Gastrocnemius medialis (tissue), 4 donors: Measurements from ENCODE around the gene RASGRP3. TPM values are rescaled to one million over a fixed set of nuclear protein-coding genes. Genes with fewer than 3 reads are reported as not detected.
A peak's percentile ranks its signal among the peaks of the same experiment; 100 is the strongest.

Experiments used
- ATAC-seq, 2 donors: fragments of 150-250 bp; one replicate each; pipeline ENCODE4 v1.9.1; 2016
- DNase-seq, 2 donors: peaks; one replicate each; pipeline ENCODE4 v3.0.0-alpha.2; 2019
- H3K27ac ChIP-seq, 4 donors: fragments of 200-600 bp; sonication (generic); 1 replicate in 1 of 4; 2 replicates in 3 of 4; pipeline ENCODE4 v1.5.1; 2016 to 2018; ENCODE audit warnings: mild to moderate bottlenecking in 2 of 4, moderate library complexity in 1 of 4
- H3K27me3 ChIP-seq, 3 donors: fragments of 200-600 bp; sonication (generic) in 2 of 3; 1 replicate in 1 of 3; 2 replicates in 2 of 3; pipeline versions ENCODE4 v1.5.1 to v1.6.0; 2016 to 2019; ENCODE audit warnings: mild to moderate bottlenecking in 1 of 3, moderate library complexity in 1 of 3
- H3K36me3 ChIP-seq, 2 donors: fragments of 200-600 bp; sonication (generic) in 1 of 2; one replicate each; pipeline ENCODE4 v1.5.1; 2017 to 2018
- H3K4me1 ChIP-seq, 2 donors: fragments of 200-600 bp; sonication (generic) in 1 of 2; one replicate each; pipeline ENCODE4 v1.5.1; 2016 to 2017; ENCODE audit warnings: mild to moderate bottlenecking in 2 of 2
- H3K4me3 ChIP-seq, 4 donors: fragments of 200-600 bp; sonication (generic) in 3 of 4; 1 replicate in 1 of 4; 2 replicates in 3 of 4; pipeline ENCODE4 v1.5.1; 2016 to 2019; ENCODE audit warnings: mild to moderate bottlenecking in 2 of 4
- H3K9me3 ChIP-seq, 3 donors: fragments of 200-600 bp; sonication (generic) in 2 of 3; 1 replicate in 1 of 3; 2 replicates in 2 of 3; pipeline ENCODE4 v1.5.1; 2016 to 2019
- CTCF ChIP-seq, 5 experiments: fragments of 450-650 bp in 3 of 5; fragments of 200-600 bp in 2 of 5; sonication (generic) in 2 of 5; IDR thresholded peaks in 4 of 5; conservative IDR thresholded peaks in 1 of 5; 1 replicate in 4 of 5; 2 replicates in 1 of 5; pipeline ENCODE4 v1.5.1; 2016 to 2019; ENCODE audit warnings: antibody characterized with exemption in 5 of 5, mild to moderate bottlenecking in 3 of 5, moderate library complexity in 3 of 5
- POLR2A ChIP-seq, 2 donors: fragments of 450-650 bp; IDR thresholded peaks; one replicate each; pipeline ENCODE4 v1.6.1; 2017; ENCODE audit warnings: antibody characterized with exemption in 2 of 2, mild to moderate bottlenecking in 2 of 2, moderate library complexity in 2 of 2
- in situ Hi-C, 4 donors: fragments of 200-750 bp; cut with MboI; loops; one replicate each; pipeline versions ENCODE4 v1.15.0 to v1.8.0; 2017; ENCODE audit warnings: low sequenced_read_pairs in 4 of 4
- intact Hi-C: fragments of 100-400 bp; cut with DNase I; formaldehyde crosslinking; loops from one replicate; pipeline ENCODE4 v1.15.1; 2023; ENCODE audit warnings: low total_unique reads
- total RNA-seq, 4 donors: library from RNA; depleted of rRNA; stranded (reverse); fragments of >200 nt; gene quantifications; one replicate each; pipeline versions ENCODE4 v1.1.0 to v1.2.3, GENCODE V29; 2016

Gene RASGRP3
- total RNA-seq, 4 donors from 2014 or later, result 10.0 to 22.5 (median 12.1) TPM

GRCh38 chr2:33599943-33600192 is 123.4 kb downstream of the RASGRP3 start:
- Histone ChIP-seq H3K36me3 (peaks cover 0 to 10% of the 10 kb centered on the region in 2 donors), H3K27me3 (no peaks in the 10 kb centered on the region), H3K27ac (peak overlapping the region; percentile 95 to 98 (median 96)), H3K4me3 (peak overlapping the region; percentile 89 to 99 (median 96)), H3K4me1 (peaks cover 15 to 24% of the 10 kb centered on the region in 2 donors), H3K9me3 (no peaks in the 10 kb centered on the region)
- in situ Hi-C loops (loop anchor here (25.0 kb wide), 4 partner anchors 188 to 838 kb away; no protein-coding TSS in a partner anchor), intact Hi-C loops (loop anchor here (1.0 to 10.0 kb wide), 3 partner anchors 123 to 465 kb away; partner anchors contain the start of gene RASGRP3)
- ATAC-seq (no peak), DNase-seq (no peak)
- TF ChIP-seq POLR2A (IDR thresholded peaks at IDR 0.05) (no peak), CTCF (IDR thresholded peaks at IDR 0.05 in 4 of 5, conservative IDR thresholded peaks at IDR 0.05 in 1 of 5) (no peak)

- no peak for DNase-seq
- H3K27me3 ChIP-seq, result no peaks in the 10 kb centered on the region
- H3K27ac ChIP-seq, result no peak overlapping the region
- H3K4me3 ChIP-seq, result no peak overlapping the region
- peaks cover 12% of the 10 kb centered on the region in 2 donors for H3K4me1 ChIP-seq
- intact Hi-C loops, result no loop called here
- TF ChIP-seq CTCF (IDR thresholded peaks at IDR 0.05 in 4 of 5, conservative IDR thresholded peaks at IDR 0.05 in 1 of 5) (no peak), POLR2A (IDR thresholded peaks at IDR 0.05) (no peak)
- in situ Hi-C loops, result no loop called here
- no peaks in the 10 kb centered on the region for H3K9me3 ChIP-seq
- no peaks in the 10 kb centered on the region for H3K36me3 ChIP-seq
- no peak for ATAC-seq
These were observed 125.9 kb downstream of the RASGRP3 start for GRCh38 chr2:33602201-33602830.

- Histone ChIP-seq H3K27me3 (no peaks in the 10 kb centered on the region), H3K27ac (no peak overlapping the region), H3K4me1 (peaks cover 5 to 12% of the 10 kb centered on the region in 2 donors), H3K36me3 (no peaks in the 10 kb centered on the region), H3K9me3 (no peaks in the 10 kb centered on the region), H3K4me3 (no peak overlapping the region)
- DNase-seq (no peak), ATAC-seq (no peak)
- in situ Hi-C loops, result no loop called here
- intact Hi-C loops, result no loop called here
- TF ChIP-seq CTCF (IDR thresholded peaks at IDR 0.05 in 4 of 5, conservative IDR thresholded peaks at IDR 0.05 in 1 of 5), result no peak
- no peak for TF ChIP-seq POLR2A (IDR thresholded peaks at IDR 0.05)
These were observed 127.0 kb downstream of the RASGRP3 start for GRCh38 chr2:33603416-33603815.

GRCh38 chr2:33605056-33605455 is 128.6 kb downstream of the RASGRP3 start:
- Histone ChIP-seq H3K27ac (no peak overlapping the region), H3K36me3 (no peaks in the 10 kb centered on the region), H3K4me1 (peaks cover 4 to 14% of the 10 kb centered on the region in 2 donors), H3K27me3 (no peaks in the 10 kb centered on the region), H3K9me3 (no peaks in the 10 kb centered on the region), H3K4me3 (no peak overlapping the region)
- DNase-seq, result no peak
- no peak for ATAC-seq
- in situ Hi-C loops, result no loop called here
- intact Hi-C loops, result no loop called here
- TF ChIP-seq CTCF (IDR thresholded peaks at IDR 0.05 in 4 of 5, conservative IDR thresholded peaks at IDR 0.05 in 1 of 5), result no peak
- TF ChIP-seq POLR2A (IDR thresholded peaks at IDR 0.05), result no peak

- Histone ChIP-seq H3K4me3 (no peak overlapping the region), H3K27me3 (no peaks in the 10 kb centered on the region), H3K9me3 (no peaks in the 10 kb centered on the region), H3K27ac (no peak overlapping the region), H3K4me1 (peaks cover 4 to 14% of the 10 kb centered on the region in 2 donors), H3K36me3 (no peaks in the 10 kb centered on the region)
- intact Hi-C loops (no loop called here), in situ Hi-C loops (no loop called here)
- TF ChIP-seq CTCF (IDR thresholded peaks at IDR 0.05 in 4 of 5, conservative IDR thresholded peaks at IDR 0.05 in 1 of 5) (no peak), POLR2A (IDR thresholded peaks at IDR 0.05) (no peak)
- no peak for DNase-seq
- no peak for ATAC-seq
These were observed 129.7 kb downstream of the RASGRP3 start for GRCh38 chr2:33606100-33606499.
